Measurements from ENCODE around the gene TAF9.

Gene TAF9

DNA sequence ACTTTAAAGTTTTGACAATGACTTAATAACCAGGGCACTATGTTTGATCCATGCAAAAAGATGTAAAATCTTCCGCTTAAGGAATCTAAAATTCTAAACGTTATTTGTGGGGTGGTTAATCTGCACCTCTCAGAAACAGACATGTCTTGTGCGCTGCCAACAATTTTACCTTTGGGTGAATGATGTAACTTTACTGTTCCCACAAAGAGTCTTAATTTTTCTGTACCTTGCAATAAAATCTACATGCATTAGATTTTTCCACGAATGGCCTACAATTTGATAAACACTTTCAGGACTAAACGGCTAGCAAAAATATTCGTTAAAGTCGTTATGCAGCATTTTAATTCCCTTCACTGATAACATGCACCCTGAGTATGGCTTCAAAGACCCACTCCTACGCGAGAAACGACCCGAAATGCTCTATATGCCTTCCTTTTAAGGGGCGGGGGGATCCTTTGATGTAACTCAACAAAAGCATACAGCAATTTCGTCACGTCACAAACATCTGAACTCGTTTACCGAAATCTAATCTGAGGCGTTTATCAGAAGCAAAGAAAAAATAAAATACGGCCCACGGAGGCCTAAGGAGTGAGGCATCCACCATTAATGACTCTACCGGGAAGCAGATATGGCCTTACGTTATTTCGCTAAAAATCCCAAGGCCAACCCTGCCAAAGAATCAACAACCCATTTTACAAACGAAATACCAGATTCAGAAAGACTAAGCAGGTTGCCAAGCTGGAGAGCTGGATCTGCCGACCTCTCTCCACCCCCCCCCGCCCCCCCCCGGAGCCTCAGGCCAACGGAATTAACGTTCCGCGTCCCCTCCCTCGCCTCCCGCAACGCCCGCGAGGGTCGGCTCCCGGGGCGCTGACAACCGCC, 621 bp downstream of the TAF9 start:
- H3K36me3 ChIP-seq (ENCODE audit: control insufficient read depth, insufficient read depth, low read length), result no peaks in the 10 kb centered on the region
- peak overlapping the region; percentile 63 for H3K4me3 ChIP-seq (ENCODE audit: low read length)
- no peaks in the 10 kb centered on the region for H3K9me3 ChIP-seq (ENCODE audit: control insufficient read depth, low read length)
- no peaks in the 10 kb centered on the region for H3K4me1 ChIP-seq (ENCODE audit: control insufficient read depth, insufficient read depth, low read length)
- no peaks in the 10 kb centered on the region for H3K27me3 ChIP-seq (ENCODE audit: control insufficient read depth, insufficient read depth, low read length)
- H3K9ac ChIP-seq (ENCODE audit: low read length), result peak overlapping the region; percentile 92

DNA sequence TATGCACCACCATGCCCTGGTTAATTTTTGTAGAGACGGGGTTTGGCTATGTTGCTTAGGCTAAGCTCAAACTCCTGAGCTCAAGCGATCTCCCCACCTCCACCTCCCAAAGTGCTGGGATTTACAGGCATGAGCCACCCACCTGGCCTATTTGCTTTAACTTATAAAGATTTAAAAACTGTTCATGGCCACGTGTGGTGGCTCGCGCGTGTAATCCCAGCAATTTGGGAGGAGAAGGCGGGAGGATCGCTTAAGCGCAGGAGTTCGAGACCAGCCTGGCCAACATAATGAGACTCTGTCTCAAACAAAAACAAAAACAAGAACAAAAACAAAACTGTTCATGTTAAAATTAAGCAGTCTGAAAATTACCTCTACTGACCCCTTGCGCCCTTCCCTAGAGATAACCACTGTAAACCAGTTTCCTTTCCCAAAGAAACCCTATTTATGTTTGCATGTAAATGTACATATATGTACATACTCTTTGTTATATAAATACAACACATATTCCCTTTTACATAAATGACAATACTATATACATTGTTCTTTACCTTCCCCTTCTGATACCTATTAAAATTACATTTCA, 1.5 kb downstream of the TAF9 start:
- H3K36me3 ChIP-seq (ENCODE audit: control insufficient read depth, insufficient read depth, low read length), result no peaks in the 10 kb centered on the region
- no peaks in the 10 kb centered on the region for H3K27me3 ChIP-seq (ENCODE audit: control insufficient read depth, insufficient read depth, low read length)
- no peak overlapping the region for H3K4me3 ChIP-seq (ENCODE audit: low read length)
- no peaks in the 10 kb centered on the region for H3K4me1 ChIP-seq (ENCODE audit: control insufficient read depth, insufficient read depth, low read length)
- H3K9ac ChIP-seq (ENCODE audit: low read length), result peak overlapping the region; percentile 92
- no peaks in the 10 kb centered on the region for H3K9me3 ChIP-seq (ENCODE audit: control insufficient read depth, low read length)

GRCh38 chr5:69364850-69365249, 4.5 kb downstream of the TAF9 start:
- H3K9me3 ChIP-seq (ENCODE audit: control insufficient read depth, low read length), result no peaks in the 10 kb centered on the region
- H3K4me3 ChIP-seq (ENCODE audit: low read length), result no peak overlapping the region
- no peaks in the 10 kb centered on the region for H3K27me3 ChIP-seq (ENCODE audit: control insufficient read depth, insufficient read depth, low read length)
- H3K4me1 ChIP-seq (ENCODE audit: control insufficient read depth, insufficient read depth, low read length), result no peaks in the 10 kb centered on the region
- no peak overlapping the region for H3K9ac ChIP-seq (ENCODE audit: low read length)
- no peaks in the 10 kb centered on the region for H3K36me3 ChIP-seq (ENCODE audit: control insufficient read depth, insufficient read depth, low read length)

DNA sequence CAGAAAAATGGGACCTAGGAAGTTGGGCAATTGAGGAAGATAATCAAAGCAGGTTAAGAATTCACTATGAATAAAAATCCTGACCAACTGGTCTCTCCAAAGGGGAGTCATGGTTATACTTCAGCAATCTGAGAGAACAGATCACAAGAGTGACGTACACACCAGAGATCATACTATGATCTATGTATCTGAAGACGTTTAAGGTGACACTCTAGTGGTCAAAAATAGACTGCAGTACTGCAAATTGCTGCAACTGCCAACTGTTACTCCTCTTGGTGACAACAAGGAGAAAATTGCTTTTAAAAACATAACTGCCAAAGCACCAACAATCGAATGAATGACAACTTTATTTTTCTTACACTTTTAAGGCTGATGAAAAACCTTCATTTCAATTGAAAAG, 4.9 kb downstream of the TAF9 start:
- Histone ChIP-seq H3K4me3 (ENCODE audit: low read length) (no peak overlapping the region), H3K36me3 (ENCODE audit: control insufficient read depth, insufficient read depth, low read length) (no peaks in the 10 kb centered on the region), H3K4me1 (ENCODE audit: control insufficient read depth, insufficient read depth, low read length) (no peaks in the 10 kb centered on the region)

DNA sequence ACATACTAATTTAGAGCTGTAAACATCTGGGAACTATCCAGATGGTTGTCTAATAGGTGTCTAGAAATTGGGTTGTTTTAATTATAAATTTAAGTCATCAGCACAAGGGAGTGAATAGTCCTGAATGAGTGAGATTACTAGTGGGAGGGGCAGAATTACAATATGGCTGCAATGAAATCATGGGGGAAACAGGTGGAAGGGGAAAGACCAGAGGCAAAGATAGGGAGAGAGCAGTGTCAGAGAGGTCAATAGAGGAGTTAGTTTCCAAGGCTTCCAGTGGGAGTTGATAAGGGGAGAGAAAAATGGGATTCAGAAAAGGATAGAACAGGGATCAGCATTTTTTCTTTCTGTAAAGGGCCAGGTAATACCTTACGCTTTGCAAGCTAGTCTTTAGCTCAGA, 8.9 kb downstream of the TAF9 start:
- no peaks in the 10 kb centered on the region for H3K4me1 ChIP-seq (ENCODE audit: control insufficient read depth, insufficient read depth, low read length)
- no peaks in the 10 kb centered on the region for H3K36me3 ChIP-seq (ENCODE audit: control insufficient read depth, insufficient read depth, low read length)
- H3K27me3 ChIP-seq (ENCODE audit: control insufficient read depth, insufficient read depth, low read length), result no peaks in the 10 kb centered on the region
- H3K9me3 ChIP-seq (ENCODE audit: control insufficient read depth, low read length), result no peaks in the 10 kb centered on the region
- H3K4me3 ChIP-seq (ENCODE audit: low read length), result no peak overlapping the region
- H3K9ac ChIP-seq (ENCODE audit: low read length), result no peak overlapping the region

More for the DNA sequence above, 4.9 kb downstream of the TAF9 start:
- no peak overlapping the region for H3K9ac ChIP-seq (ENCODE audit: low read length)
- H3K27me3 ChIP-seq (ENCODE audit: control insufficient read depth, insufficient read depth, low read length), result no peaks in the 10 kb centered on the region
- H3K9me3 ChIP-seq (ENCODE audit: control insufficient read depth, low read length), result no peaks in the 10 kb centered on the region

- Histone ChIP-seq H3K4me1 (ENCODE audit: control insufficient read depth, insufficient read depth, low read length) (no peaks in the 10 kb centered on the region), H3K36me3 (ENCODE audit: control insufficient read depth, insufficient read depth, low read length) (no peaks in the 10 kb centered on the region), H3K27me3 (ENCODE audit: control insufficient read depth, insufficient read depth, low read length) (no peaks in the 10 kb centered on the region), H3K4me3 (ENCODE audit: low read length) (no peak overlapping the region), H3K9ac (ENCODE audit: low read length) (no peak overlapping the region), H3K9me3 (ENCODE audit: control insufficient read depth, low read length) (no peaks in the 10 kb centered on the region)
These were observed 9.6 kb downstream of the TAF9 start for GRCh38 chr5:69359699-69360098.

DNA sequence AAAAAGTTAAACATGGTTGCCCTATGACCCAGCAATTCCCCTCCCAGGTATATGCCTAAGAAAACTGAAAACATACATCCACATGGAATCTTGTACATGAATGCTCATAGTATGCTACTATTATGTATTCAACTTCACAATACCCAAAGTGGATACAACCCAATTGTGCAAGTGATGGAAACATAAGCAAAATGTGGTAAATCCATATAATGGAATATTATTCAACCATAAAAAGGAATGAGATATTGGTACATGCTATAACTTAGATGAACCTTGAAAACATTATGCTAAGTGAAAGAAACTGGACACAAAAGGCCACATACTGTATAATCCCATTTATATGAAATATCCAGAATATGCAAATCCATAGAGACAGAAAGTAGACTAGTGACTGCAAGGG, 18.7 kb downstream of the TAF9 start:
- H3K4me1 ChIP-seq (ENCODE audit: control insufficient read depth, insufficient read depth, low read length), result no peaks in the 10 kb centered on the region
- no peaks in the 10 kb centered on the region for H3K27me3 ChIP-seq (ENCODE audit: control insufficient read depth, insufficient read depth, low read length)
- no peak overlapping the region for H3K4me3 ChIP-seq (ENCODE audit: low read length)
- H3K9me3 ChIP-seq (ENCODE audit: control insufficient read depth, low read length), result no peaks in the 10 kb centered on the region
- H3K9ac ChIP-seq (ENCODE audit: low read length), result no peak overlapping the region
- no peaks in the 10 kb centered on the region for H3K36me3 ChIP-seq (ENCODE audit: control insufficient read depth, insufficient read depth, low read length)

- H3K9me3 ChIP-seq (ENCODE audit: control insufficient read depth, low read length), result no peaks in the 10 kb centered on the region
- H3K27me3 ChIP-seq (ENCODE audit: control insufficient read depth, insufficient read depth, low read length), result no peaks in the 10 kb centered on the region
- no peaks in the 10 kb centered on the region for H3K4me1 ChIP-seq (ENCODE audit: control insufficient read depth, insufficient read depth, low read length)
- no peak overlapping the region for H3K9ac ChIP-seq (ENCODE audit: low read length)
- H3K4me3 ChIP-seq (ENCODE audit: low read length), result no peak overlapping the region
- no peaks in the 10 kb centered on the region for H3K36me3 ChIP-seq (ENCODE audit: control insufficient read depth, insufficient read depth, low read length)
These were observed 26.2 kb downstream of the TAF9 start for GRCh38 chr5:69343083-69343482.

- H3K9me3 ChIP-seq (ENCODE audit: control insufficient read depth, low read length), result no peaks in the 10 kb centered on the region
- H3K36me3 ChIP-seq (ENCODE audit: control insufficient read depth, insufficient read depth, low read length), result no peaks in the 10 kb centered on the region
- no peak overlapping the region for H3K9ac ChIP-seq (ENCODE audit: low read length)
- H3K4me3 ChIP-seq (ENCODE audit: low read length), result no peak overlapping the region
- H3K4me1 ChIP-seq (ENCODE audit: control insufficient read depth, insufficient read depth, low read length), result no peaks in the 10 kb centered on the region
- no peaks in the 10 kb centered on the region for H3K27me3 ChIP-seq (ENCODE audit: control insufficient read depth, insufficient read depth, low read length)
These were observed 27.7 kb downstream of the TAF9 start for GRCh38 chr5:69341520-69342161.

DNA sequence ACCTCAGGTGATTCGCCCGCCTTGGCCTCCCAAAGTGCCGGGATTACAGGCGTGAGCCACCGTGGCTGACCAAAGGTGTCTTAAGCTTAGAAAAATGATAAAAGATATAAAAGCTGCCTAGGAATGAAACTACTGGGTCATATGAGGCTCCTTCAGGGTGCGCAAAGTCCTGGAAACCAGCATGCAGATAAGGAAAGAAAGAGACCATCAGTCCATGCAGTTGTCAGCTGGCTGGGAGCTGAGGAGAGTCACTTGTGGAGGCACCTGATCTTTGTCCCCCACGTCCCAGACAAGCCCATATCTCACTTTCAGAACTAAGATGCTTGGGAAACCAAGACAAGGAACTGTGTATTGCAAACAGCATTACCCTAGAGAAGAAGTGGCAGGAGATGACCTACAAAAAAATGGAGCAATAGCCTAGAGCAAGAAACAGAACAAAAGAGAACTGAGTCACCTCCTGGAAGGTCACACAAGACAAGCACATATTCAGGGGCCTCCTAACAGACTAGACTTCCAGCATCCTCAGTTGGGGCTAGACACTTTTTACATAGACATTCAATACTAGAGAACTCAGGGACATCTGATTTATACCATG, 33.9 kb downstream of the TAF9 start:
- no peak overlapping the region for H3K9ac ChIP-seq (ENCODE audit: low read length)
- no peaks in the 10 kb centered on the region for H3K9me3 ChIP-seq (ENCODE audit: control insufficient read depth, low read length)
- peaks cover 9% of the 10 kb centered on the region for H3K4me1 ChIP-seq (ENCODE audit: control insufficient read depth, insufficient read depth, low read length)
- no peaks in the 10 kb centered on the region for H3K27me3 ChIP-seq (ENCODE audit: control insufficient read depth, insufficient read depth, low read length)
- H3K36me3 ChIP-seq (ENCODE audit: control insufficient read depth, insufficient read depth, low read length), result no peaks in the 10 kb centered on the region
- H3K4me3 ChIP-seq (ENCODE audit: low read length), result no peak overlapping the region

- H3K27me3 ChIP-seq (ENCODE audit: control insufficient read depth, insufficient read depth, low read length), result no peaks in the 10 kb centered on the region
- peaks cover 9% of the 10 kb centered on the region for H3K4me1 ChIP-seq (ENCODE audit: control insufficient read depth, insufficient read depth, low read length)
These were observed 34.5 kb downstream of the TAF9 start for GRCh38 chr5:69334793-69335268.

More at GRCh38 chr5:69334793-69335268, 34.5 kb downstream of the TAF9 start:
- Histone ChIP-seq H3K9ac (ENCODE audit: low read length) (no peak overlapping the region), H3K9me3 (ENCODE audit: control insufficient read depth, low read length) (no peaks in the 10 kb centered on the region), H3K36me3 (ENCODE audit: control insufficient read depth, insufficient read depth, low read length) (no peaks in the 10 kb centered on the region), H3K4me3 (ENCODE audit: low read length) (no peak overlapping the region)

All from mucosa of stomach (tissue), 1 donor.